Ascending aorta (tissue), 2 donors: ENCODE results near the gene PARD3B. TPM values are rescaled to one million over a fixed set of nuclear protein-coding genes. Genes with fewer than 3 reads are reported as not detected.

ENCODE experiments used
- DNase-seq, 2 donors: peaks; one replicate each; pipeline ENCODE4 v3.0.0-alpha.2; 2019; ENCODE audit warnings: low spot score in 2 of 2
- H3K27ac ChIP-seq, 2 donors: fragments of 200-600 bp; sonication (generic); one replicate each; pipeline ENCODE4 v1.5.1; 2016 to 2017; ENCODE audit warnings: mild to moderate bottlenecking in 1 of 2
- H3K27me3 ChIP-seq: fragments of 200-600 bp; sonication (generic); one replicate; pipeline ENCODE4 v1.5.1; 2017
- H3K36me3 ChIP-seq, 2 donors: fragments of 200-600 bp; sonication (generic); one replicate each; pipeline ENCODE4 v1.5.1; 2016
- H3K4me1 ChIP-seq, 2 donors: fragments of 200-600 bp; sonication (generic); one replicate each; pipeline ENCODE4 v1.5.1; 2016 to 2017; ENCODE audit warnings: mild to moderate bottlenecking in 1 of 2
- H3K4me3 ChIP-seq, 2 donors: fragments of 200-600 bp; sonication (generic); one replicate each; pipeline ENCODE4 v1.5.1; 2016 to 2017; ENCODE audit warnings: mild to moderate bottlenecking in 1 of 2
- H3K9me3 ChIP-seq, 2 donors: fragments of 200-600 bp; sonication (generic); one replicate each; pipeline ENCODE4 v1.5.1; 2016
- CTCF ChIP-seq, 3 experiments: fragments of 200-600 bp in 2 of 3; fragments of 450-650 bp in 1 of 3; sonication (generic) in 2 of 3; IDR thresholded peaks; one replicate each; pipeline ENCODE4 v1.5.1; 2016 to 2019; ENCODE audit warnings: antibody characterized with exemption in 3 of 3, mild to moderate bottlenecking in 1 of 3, moderate library complexity in 1 of 3
- intact Hi-C: fragments of 100-400 bp; cut with DNase I; formaldehyde crosslinking; loops from one replicate; pipeline ENCODE4 v1.15.1; 2023
- total RNA-seq: library from RNA; depleted of rRNA; stranded (reverse); fragments of >200 nt; gene quantifications from one replicate; pipeline ENCODE4 v1.1.0, GENCODE V29; 2016

Gene PARD3B
- total RNA-seq, 1 donor from 2014 or later = 9.5 TPM

GRCh38 chr2:205053827-205054410 is 508.6 kb downstream of the PARD3B start:
- H3K4me3 ChIP-seq = no peak overlapping the region
- intact Hi-C loops = no loop called here
- no peak for DNase-seq
- peaks cover 0 to 2% of the 10 kb centered on the region in 2 donors for H3K36me3 ChIP-seq
- no peak overlapping the region for H3K27ac ChIP-seq
- H3K27me3 ChIP-seq = no peaks in the 10 kb centered on the region
- no peaks in the 10 kb centered on the region for H3K4me1 ChIP-seq
- no peak for TF ChIP-seq CTCF (IDR thresholded peaks at IDR 0.05)
- no peaks in the 10 kb centered on the region for H3K9me3 ChIP-seq

- no peaks in the 10 kb centered on the region for H3K9me3 ChIP-seq
- no peaks in the 10 kb centered on the region for H3K27me3 ChIP-seq
- no peak overlapping the region for H3K4me3 ChIP-seq
- intact Hi-C loops = no loop called here
- no peak for TF ChIP-seq CTCF (IDR thresholded peaks at IDR 0.05)
- no peak overlapping the region for H3K27ac ChIP-seq
- no peak for DNase-seq
- H3K4me1 ChIP-seq = no peaks in the 10 kb centered on the region
- H3K36me3 ChIP-seq = no peaks in the 10 kb centered on the region
Observed at GRCh38 chr2:205054789-205055188, 509.5 kb downstream of the PARD3B start.

GRCh38 chr2:205055251-205055650 is 510.0 kb downstream of the PARD3B start:
- Histone ChIP-seq H3K4me1 (no peaks in the 10 kb centered on the region), H3K9me3 (no peaks in the 10 kb centered on the region), H3K27ac (no peak overlapping the region), H3K36me3 (no peaks in the 10 kb centered on the region), H3K27me3 (no peaks in the 10 kb centered on the region), H3K4me3 (no peak overlapping the region)
- no peak for DNase-seq
- intact Hi-C loops = no loop called here
- no peak for TF ChIP-seq CTCF (IDR thresholded peaks at IDR 0.05)

- no peak for TF ChIP-seq CTCF (IDR thresholded peaks at IDR 0.05)
- intact Hi-C loops = no loop called here
- H3K27ac ChIP-seq = no peak overlapping the region
- H3K9me3 ChIP-seq = no peaks in the 10 kb centered on the region
- H3K27me3 ChIP-seq = no peaks in the 10 kb centered on the region
- no peaks in the 10 kb centered on the region for H3K4me1 ChIP-seq
- H3K4me3 ChIP-seq = no peak overlapping the region
- no peaks in the 10 kb centered on the region for H3K36me3 ChIP-seq
- DNase-seq = no peak
Observed at GRCh38 chr2:205056151-205056561, 510.9 kb downstream of the PARD3B start.

GRCh38 chr2:205058409-205058808 is 513.1 kb downstream of the PARD3B start:
- DNase-seq = no peak
- no peak for TF ChIP-seq CTCF (IDR thresholded peaks at IDR 0.05)
- H3K4me3 ChIP-seq = no peak overlapping the region
- H3K27ac ChIP-seq = no peak overlapping the region
- H3K9me3 ChIP-seq = no peaks in the 10 kb centered on the region
- intact Hi-C loops = no loop called here
- H3K36me3 ChIP-seq = no peaks in the 10 kb centered on the region
- H3K27me3 ChIP-seq = no peaks in the 10 kb centered on the region
- no peaks in the 10 kb centered on the region for H3K4me1 ChIP-seq

- intact Hi-C loops = no loop called here
- no peak overlapping the region for H3K27ac ChIP-seq
- H3K9me3 ChIP-seq = no peaks in the 10 kb centered on the region
- DNase-seq = no peak
- H3K36me3 ChIP-seq = no peaks in the 10 kb centered on the region
- no peaks in the 10 kb centered on the region for H3K27me3 ChIP-seq
- TF ChIP-seq CTCF (IDR thresholded peaks at IDR 0.05) = no peak
- H3K4me1 ChIP-seq = no peaks in the 10 kb centered on the region
- no peak overlapping the region for H3K4me3 ChIP-seq
Observed at GRCh38 chr2:205060269-205060668, 515.0 kb downstream of the PARD3B start.
